ENCODE data around the gene NCOA6.
"Not testable (repeated sequence)": the region's sequence is repeated elsewhere in the genome, so short reads cannot be mapped to it uniquely, and the experiment has no call there.

The NCOA6 gene

GRCh38 chr20:34815636-34816035 is 9.8 kb downstream of the NCOA6 start:
- no peak for TF ChIP-seq POLR2A (IDR thresholded peaks at IDR 0.05; ENCODE audit: low read depth, low read length)
- DNase-seq (ENCODE audit: insufficient read length, low spot score) (no peak), FAIRE-seq (no peak)

- TF ChIP-seq POLR2A (IDR thresholded peaks at IDR 0.05; ENCODE audit: low read depth, low read length), result no peak
- DNase-seq (ENCODE audit: insufficient read length, low spot score), result no peak
- no peak for FAIRE-seq
Measured at GRCh38 chr20:34808583-34808982, 16.9 kb downstream of the NCOA6 start.

GRCh38 chr20:34807944-34808465 is 17.4 kb downstream of the NCOA6 start:
- FAIRE-seq; DNase-seq (ENCODE audit: insufficient read length, low spot score): not testable (repeated sequence)

GRCh38 chr20:34806255-34806654 is 19.2 kb downstream of the NCOA6 start:
- no peak for DNase-seq (ENCODE audit: insufficient read length, low spot score)
- no peak for FAIRE-seq
- TF ChIP-seq POLR2A (IDR thresholded peaks at IDR 0.05; ENCODE audit: low read depth, low read length), result no peak

- no peak for TF ChIP-seq POLR2A (IDR thresholded peaks at IDR 0.05; ENCODE audit: low read depth, low read length)
- FAIRE-seq (no peak), DNase-seq (ENCODE audit: insufficient read length, low spot score) (no peak)
Measured at GRCh38 chr20:34798871-34799270, 26.6 kb downstream of the NCOA6 start.

GRCh38 chr20:34798328-34798727 is 27.1 kb downstream of the NCOA6 start:
- TF ChIP-seq POLR2A (IDR thresholded peaks at IDR 0.05; ENCODE audit: low read depth, low read length), result no peak
- no peak for FAIRE-seq
- no peak for DNase-seq (ENCODE audit: insufficient read length, low spot score)

- TF ChIP-seq POLR2A (IDR thresholded peaks at IDR 0.05; ENCODE audit: low read depth, low read length), result no peak
- no peak for DNase-seq (ENCODE audit: insufficient read length, low spot score)
- FAIRE-seq, result peak; percentile 41
Measured at GRCh38 chr20:34797012-34797995, 28.1 kb downstream of the NCOA6 start.

GRCh38 chr20:34794006-34794585 is 31.4 kb downstream of the NCOA6 start:
- DNase-seq (ENCODE audit: insufficient read length, low spot score) (no peak), FAIRE-seq (no peak)

GRCh38 chr20:34792687-34793363 is 32.6 kb downstream of the NCOA6 start:
- TF ChIP-seq POLR2A (IDR thresholded peaks at IDR 0.05; ENCODE audit: low read depth, low read length), result no peak
- DNase-seq (ENCODE audit: insufficient read length, low spot score), result no peak
- no peak for FAIRE-seq

More at GRCh38 chr20:34794006-34794585, 31.4 kb downstream of the NCOA6 start:
- no peak for TF ChIP-seq POLR2A (IDR thresholded peaks at IDR 0.05; ENCODE audit: low read depth, low read length)

- DNase-seq (ENCODE audit: insufficient read length, low spot score) (no peak), FAIRE-seq (no peak)
- no peak for TF ChIP-seq POLR2A (IDR thresholded peaks at IDR 0.05; ENCODE audit: low read depth, low read length)
Measured at GRCh38 chr20:34791289-34792020, 34.0 kb downstream of the NCOA6 start.

GRCh38 chr20:34781220-34781619 is 44.2 kb downstream of the NCOA6 start:
- DNase-seq (ENCODE audit: insufficient read length, low spot score) (no peak), FAIRE-seq (no peak)
- no peak for TF ChIP-seq POLR2A (IDR thresholded peaks at IDR 0.05; ENCODE audit: low read depth, low read length)

GRCh38 chr20:34780291-34780690 is 45.2 kb downstream of the NCOA6 start:
- not testable (repeated sequence) for FAIRE-seq; DNase-seq (ENCODE audit: insufficient read length, low spot score)

- DNase-seq (ENCODE audit: insufficient read length, low spot score) (no peak), FAIRE-seq (no peak)
- no peak for TF ChIP-seq POLR2A (IDR thresholded peaks at IDR 0.05; ENCODE audit: low read depth, low read length)
Measured at GRCh38 chr20:34776177-34776576, 49.3 kb downstream of the NCOA6 start.
